GM18907 (cell line): ENCODE results near the gene KIAA1191.
"Not testable (repeated sequence)": the region's sequence is repeated elsewhere in the genome, so short reads cannot be mapped to it uniquely, and the experiment has no call there.

Experiments
- ATAC-seq: cut with Tn5 transposase; IDR thresholded peaks from one replicate; pipeline ENCODE4 v1.9.1; 2021; ENCODE audit warnings: mild to moderate bottlenecking, moderate library complexity; ENCODE audit not compliant: unreplicated experiment

The KIAA1191 gene, protein sequence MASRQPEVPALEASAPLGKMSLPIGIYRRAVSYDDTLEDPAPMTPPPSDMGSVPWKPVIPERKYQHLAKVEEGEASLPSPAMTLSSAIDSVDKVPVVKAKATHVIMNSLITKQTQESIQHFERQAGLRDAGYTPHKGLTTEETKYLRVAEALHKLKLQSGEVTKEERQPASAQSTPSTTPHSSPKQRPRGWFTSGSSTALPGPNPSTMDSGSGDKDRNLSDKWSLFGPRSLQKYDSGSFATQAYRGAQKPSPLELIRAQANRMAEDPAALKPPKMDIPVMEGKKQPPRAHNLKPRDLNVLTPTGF

DNA sequence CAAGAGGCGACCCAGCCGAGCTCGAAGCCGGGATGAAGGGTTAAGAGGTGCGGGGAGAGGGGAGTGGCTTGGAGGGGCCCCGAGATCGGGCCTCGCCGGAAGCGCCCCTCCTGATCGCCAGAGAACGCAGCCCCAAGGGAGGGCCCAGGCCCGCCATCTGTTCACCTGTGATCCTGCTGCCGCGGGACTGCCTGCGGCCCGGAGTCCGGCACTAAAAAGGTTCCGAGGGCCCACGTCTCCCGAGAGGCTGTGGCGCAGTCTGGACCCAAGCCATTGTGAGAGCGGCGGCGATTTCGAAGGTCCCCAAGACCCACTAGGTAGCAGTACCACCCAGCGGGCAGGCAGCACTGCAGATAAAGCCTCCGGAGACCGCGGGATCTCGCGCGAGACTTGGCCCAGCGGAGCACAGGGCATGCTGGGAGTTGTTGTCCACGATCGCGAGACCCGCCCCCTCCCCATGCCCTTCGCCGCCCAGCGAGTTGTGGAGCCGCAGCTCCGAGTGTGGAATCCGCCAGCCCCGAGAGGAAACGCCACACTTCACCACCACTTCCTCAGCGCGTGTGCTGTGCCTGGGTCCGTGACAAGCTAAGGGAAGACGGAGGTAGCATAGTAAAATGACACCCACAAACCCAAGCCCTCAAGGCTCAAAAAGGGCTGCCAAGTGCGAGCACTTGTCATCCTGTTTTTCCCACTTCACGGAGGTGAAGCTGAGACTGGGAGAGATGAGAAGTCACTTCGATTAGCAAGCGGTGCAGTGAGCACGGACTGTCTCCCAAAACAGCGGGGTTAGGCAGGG, at the start of gene KIAA1191:
TSS of gene KIAA1191 (minus strand) at position 328 of the 796 bp plus-strand sequence. CDS start 2,256 bp downstream, outside the sequence.
- peak; percentile 92 for ATAC-seq

DNA sequence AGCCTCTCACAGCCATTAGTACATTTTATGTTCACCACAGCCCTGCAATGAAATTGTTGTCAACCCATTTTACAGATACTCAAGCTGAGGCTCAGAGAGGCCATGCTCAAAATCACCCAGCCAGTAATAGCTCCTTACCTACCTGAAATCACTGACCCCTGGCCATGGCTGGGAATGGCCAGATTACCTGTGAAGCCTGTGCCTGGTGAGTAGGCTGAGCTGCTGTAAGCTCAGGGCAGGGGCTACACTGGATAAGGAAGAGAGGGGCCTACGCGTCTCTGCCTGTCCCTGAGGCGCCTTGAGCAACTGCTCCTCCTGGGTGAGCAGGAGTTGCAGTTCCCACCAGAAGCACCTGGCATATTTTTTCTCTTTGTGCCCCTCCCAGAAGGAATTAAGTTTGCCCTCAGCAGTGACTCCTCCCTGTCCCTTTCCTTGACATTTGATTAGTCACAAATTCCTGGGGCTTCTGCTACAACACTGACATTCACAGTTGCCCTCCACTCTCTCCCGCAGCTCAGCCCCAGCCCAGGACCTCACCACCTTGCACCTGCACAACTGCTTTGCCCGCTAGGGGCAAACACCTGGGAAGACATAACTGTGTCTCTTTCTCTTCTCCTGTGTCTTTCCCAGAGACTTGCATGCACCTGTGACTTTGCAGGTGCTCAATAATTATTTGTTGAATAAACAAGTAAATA, 49.1 kb upstream of the KIAA1191 start:
- no peak for ATAC-seq

DNA sequence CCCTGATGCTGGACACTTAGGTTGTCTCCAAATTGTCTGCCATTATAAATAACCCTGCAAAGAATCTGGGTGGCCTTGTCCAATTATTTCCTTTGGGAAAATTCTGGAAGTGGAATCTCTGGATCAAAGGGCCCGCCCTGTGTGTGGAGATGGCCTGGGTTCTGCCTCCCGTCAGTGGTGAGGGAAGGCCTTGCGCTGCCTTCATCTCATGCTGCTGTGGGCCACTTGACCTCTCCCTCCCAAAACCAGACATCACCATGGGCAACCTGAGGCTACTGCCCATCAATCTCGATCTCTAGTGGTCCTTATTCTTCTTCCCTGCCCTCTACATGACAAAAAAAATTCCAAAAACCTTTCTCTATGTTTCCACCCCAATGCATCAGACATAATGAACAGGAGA, 48.2 kb upstream of the KIAA1191 start:
- no peak for ATAC-seq

DNA sequence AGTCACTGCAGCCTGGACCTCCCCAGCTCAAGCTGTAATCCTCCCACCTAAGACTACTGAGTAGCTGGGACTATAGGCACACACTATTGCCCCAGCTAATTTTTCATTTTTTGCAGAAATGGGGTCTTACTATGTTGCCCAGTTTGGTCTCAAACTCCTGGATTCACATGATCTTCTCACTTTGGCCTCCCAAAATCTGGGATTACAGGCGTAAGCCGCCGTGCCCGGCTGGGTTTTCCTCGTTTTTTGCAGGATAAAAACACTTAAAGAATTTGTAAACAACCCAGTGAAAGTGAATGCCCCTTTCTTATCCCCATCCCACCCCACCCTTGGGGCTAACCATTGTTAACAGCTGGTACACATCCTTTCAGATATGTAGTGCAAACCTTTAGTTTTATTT, 47.0 kb upstream of the KIAA1191 start:
- ATAC-seq: no peak

DNA sequence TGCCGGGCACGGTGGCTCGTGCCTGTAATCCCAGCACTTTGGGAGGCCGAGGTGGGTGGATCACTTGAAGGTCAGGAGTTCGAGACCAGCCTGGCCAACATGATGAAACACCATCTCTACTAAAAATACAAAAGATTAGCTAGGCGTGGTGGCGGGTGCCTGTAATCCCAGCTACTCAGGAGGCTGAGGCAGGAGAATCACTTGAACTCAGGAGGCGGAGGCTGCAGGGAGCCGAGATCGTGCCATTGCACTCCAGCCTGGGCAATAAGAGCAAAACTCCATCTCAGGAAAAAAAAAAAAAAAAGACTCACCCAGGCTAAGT, 46.6 kb upstream of the KIAA1191 start:
- not testable (repeated sequence) for ATAC-seq

DNA sequence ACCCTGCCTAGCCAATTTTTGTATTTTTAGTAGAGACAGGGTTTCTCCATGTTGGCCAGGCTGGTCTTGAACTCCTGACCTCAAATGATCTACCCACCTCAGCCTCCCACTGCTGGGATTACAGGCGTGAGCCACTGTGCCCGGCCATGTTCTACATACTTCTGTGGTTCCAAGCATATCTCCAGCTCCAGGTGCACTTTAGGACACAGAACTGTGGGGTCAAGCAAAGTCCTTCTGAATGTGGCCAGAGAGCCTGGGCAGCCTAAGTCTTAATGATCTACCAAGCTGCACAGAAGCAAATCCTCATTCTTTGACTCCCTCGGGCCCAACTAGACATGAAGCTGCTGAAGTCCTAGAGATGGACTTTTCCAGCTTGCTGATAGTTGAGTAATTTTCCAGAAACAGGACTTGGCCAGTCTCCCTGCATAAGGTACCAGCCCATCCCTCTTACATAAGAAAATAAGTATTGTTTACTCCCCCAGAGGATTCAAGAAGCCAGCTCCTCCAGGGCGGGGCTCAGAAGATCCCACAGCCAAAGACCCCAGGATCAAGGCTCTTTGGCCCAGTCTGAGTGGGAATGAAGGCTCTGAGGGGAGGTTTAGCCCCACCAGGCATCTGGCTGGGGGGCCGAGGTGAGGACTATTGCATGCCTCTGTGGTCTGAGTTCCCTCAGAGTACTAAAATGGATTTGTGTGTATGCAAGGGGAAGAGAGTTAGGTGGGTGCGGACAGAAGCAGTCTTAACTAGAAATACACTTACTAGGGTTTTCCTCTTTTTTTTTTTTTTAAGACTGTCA, 46.1 kb upstream of the KIAA1191 start:
- ATAC-seq: no peak

DNA sequence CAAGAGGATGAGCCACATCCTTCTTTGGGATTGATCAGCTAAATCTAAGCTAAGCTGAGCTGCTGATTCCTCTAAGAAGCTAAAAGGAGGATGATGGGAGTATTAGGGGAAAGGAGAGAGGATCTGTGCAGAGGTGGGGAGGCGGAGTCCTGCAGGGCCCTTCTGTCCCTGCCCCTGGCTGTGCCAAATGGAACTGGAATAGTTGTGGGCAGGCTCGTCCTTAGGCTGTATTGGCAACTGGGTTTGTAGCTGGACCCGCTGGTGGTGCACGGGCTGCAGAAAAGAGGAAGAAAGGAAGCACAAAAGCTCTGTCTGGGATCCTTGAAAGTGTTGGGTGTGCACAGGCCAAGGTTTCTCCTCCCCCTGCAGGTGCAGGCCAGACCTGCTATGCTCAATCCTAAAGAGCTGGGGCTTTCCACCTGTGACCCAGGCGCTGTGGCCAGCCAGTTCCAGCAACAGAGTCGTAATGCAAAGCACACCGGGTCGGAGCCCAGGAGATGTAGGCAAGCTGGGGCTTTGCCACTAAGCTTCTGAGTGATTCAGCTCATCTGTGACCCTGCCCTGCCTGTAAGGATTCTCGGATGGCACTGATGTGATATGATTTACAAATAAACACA, 45.0 kb upstream of the KIAA1191 start:
- ATAC-seq: no peak

DNA sequence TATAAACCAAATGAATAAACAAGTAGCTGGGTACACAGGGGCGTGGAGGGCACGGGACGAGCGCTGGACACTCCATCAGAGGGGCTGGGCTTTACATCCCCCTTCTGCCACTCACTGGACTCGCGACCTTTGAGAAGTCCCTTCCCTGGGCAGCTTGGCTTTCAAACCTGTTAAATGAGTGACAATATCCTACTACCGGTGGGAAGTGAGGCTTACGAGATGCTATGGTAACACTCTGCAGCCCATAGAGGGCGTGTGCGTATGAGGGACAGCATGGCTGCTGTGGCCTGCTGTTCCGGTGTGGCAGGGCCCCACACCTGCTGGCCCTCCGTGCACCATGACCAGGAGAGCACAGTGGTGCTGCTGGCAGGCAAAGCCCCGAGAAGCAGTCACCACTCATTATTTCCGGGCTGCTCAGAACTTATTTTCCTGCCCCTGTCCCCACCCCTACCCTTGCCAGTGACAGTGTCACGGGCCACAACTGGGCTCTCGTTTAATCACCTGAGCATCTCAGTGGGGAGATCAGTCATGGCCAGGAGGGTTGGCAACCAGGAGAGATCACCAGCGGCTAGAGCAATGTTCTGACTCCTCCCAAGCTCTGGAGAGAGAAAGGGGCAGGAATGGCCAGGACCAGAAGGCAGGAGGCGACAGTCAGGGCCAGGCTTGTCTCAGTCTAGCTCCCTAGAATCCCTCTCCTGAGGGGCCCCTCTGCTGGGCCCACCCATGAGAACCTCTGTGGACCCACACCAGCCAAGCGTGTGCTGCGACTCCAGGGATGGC, 44.3 kb upstream of the KIAA1191 start:
- ATAC-seq: no peak

DNA sequence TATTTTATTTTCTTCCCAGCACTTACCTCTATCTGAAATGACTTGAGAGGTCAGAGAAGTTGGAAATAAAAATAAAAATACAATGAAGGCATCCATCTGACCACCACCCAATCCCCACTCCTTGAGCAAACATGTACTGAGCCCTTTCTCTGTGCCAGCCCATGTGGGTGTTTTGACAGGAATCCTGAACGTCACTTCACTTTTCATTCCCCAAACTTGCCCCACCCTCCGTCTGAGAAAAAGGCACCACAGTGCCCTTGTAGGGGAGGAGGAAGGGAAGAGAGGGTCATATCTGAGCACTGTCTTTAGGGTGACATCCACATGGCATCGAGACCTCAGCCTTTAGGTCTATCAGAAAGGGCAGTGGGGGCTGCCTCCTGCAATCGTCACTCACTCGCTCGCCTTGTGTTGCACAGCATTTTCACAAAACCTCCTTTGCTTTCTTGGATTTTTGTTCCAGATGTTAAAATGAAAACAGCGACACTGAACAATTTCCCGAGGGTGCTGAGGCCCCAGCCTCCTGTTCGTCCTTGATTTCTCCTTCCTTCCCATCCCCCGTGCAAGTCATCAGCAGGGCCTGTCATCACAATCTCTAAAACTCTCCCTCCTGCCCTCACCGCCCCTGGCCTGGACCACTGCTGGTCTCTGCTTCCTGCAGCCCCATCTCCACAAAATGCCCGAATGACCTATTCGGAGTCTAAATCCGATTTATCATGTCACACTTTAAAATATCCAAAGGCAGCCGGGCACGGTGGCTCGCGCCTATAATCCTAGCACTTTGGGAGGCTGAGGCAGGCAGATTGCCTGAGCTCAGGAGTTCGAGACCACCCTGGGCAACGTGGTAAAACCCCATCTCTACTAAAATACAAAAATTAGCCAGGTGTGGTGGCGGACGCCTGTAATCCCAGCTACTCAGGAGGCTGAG, 40.0 kb upstream of the KIAA1191 start:
- ATAC-seq: no peak

DNA sequence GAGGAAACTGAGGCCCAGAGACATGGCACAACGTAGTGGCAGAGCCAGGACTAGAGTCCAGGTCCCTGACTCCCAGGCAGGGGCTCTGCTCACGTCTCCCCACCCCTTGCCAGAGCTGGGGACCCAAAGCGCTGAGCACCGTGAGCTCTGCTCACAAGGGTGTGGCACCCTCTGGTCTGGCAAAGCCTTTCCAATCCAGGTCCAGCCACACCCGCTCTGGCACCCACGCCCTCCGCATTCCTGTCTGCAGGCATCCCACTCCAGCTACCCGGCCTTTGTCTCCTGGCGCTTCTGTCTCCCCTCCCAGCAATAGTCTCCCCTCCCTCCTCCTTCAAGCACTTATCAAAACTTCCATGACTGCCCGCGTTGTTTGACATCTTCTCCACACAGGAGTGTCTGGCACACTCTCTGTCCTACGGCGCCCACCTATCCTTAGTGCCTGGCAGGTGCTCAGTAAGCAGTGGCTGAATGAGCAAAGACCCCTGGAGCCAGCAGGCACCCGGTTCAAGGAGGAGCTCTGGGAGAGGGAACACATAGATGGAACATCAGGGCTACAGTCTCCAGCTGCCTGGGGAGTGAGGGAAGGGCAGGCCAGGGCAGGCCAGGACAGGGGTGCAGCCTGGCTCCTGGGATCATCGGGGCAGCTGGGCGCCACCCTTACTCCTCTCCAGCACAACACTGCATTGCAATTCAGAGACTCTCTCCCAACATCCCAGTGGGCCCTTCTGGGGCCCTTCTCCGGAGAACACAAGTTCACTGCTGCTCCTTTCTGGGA, 39.0 kb upstream of the KIAA1191 start:
- ATAC-seq: no peak

DNA sequence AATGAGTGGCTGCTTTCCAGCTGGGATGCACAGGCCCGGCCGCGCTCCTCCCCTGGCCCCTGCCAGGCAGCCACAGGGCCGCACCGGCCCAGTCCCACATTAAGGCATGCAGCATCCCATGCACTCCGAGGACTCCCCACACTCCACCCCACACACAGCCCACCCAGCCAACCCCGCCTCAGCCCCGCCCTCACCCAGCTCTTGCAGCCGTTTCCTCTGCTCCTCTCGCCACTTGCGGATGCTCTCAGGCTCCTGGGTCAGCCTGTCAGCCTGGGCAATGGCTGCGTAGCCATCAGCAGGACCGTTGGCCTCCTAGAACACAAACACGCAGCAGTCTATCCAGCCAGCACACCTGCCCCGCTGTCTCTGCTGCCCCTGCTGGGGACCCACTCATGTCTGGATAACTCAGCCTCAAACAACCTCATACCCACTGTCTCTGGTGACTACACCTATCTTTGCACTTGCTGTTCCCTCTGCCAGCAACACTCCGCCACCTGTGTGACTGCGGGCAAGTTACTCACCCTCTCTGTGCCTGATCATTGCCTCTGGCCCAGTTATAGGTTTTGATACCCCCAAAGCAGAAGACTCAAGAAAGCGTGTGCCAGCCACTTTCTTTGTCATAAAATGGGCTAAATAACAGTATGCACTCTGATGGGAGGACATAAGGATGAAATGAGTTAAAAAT, 36.3 kb upstream of the KIAA1191 start:
- no peak for ATAC-seq

DNA sequence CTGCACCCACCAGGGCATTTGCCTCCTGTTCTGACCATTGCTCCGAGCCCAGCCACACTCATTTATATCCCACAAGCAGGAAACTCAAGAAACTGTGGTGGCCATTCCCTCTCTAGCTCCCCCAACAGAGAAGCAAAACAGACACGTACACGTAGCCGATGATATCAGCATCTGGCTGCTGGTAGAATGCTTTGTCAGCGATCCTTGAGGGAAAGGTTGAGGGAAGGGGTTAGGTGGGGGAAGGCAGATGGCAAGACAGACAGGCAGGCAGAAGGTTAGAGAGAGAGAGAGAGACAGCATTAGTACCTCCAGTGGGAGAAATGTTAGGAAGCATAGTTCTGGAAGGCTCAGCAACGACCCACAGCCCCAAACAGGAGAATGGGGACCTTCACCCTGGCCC, 34.8 kb upstream of the KIAA1191 start:
- ATAC-seq: no peak

DNA sequence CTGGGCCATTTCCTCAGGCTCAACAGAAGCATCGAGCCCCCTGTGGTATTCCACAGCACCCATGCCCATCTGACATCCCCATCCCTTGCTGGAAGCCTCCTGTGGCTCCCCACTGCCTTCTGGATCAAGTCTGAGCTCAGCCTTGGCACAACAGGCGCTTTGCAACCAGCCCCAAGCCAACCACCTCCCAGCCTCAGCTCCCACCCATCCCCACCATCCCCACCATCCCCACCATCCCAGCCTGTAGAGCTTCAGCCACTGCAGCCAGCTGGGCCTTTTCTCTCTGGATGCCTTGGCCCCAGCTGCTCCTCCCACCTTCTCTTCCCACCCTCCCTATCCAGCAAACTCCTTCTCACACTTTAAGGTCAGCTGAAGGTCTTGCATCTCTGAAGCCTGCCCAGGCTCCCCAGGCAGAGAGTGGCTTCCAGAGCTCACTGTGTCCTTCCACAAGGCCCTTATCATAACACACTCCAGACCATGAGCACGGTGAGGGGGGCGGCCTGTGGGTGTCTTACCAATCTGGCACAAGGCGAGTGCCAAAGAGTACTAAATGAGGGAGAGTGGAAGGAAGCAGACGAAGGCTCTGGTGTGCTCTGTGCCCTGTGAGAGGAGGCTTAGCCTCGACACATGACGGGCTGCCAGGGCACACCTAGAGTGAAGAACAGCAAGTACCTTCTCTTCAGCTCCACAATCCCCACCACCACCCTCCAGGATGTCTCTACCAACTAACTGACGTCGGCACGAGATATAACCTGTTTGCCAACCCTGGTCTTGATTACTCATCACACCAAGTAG, 33.5 kb upstream of the KIAA1191 start:
- no peak for ATAC-seq

DNA sequence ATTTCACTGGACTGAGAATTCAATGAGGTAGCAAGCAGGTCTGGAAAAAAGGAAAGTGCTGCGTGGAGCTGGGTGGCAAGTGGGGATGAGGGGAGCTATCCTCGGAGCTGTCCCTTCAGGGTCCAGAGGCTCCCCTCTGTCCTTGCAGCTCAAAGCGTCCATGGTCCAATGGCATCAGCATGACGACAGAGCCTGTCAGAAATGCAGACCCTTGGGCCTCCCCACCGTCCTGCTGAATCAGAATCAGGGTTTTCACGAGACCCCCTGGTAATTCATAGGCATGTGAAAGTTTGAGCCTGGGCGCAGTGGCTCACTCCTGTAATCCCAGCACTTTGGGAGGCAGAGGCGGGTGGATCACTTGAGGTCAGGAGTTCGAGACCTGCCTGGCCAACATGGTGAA, 32.5 kb upstream of the KIAA1191 start:
- ATAC-seq: no peak

DNA sequence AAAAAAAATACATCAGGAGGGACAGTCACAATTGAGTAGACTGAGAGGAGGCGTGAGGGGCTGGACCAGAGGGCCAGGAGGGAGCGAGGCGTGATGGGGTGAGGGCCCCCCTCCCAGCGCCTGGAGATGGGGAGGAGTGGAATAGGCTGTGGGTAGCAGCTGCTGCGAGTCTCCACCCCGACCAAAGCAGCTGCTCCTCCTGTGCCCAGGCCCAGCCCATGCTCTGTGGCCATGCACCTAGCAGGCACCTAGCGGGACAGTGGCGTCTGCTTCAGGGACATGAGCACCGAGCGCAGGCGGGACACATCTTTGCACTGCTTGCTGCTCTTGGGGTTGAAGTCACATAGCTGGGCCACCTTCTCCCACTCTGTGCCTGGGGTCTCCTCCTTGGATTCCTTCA, 31.0 kb upstream of the KIAA1191 start:
- no peak for ATAC-seq

DNA sequence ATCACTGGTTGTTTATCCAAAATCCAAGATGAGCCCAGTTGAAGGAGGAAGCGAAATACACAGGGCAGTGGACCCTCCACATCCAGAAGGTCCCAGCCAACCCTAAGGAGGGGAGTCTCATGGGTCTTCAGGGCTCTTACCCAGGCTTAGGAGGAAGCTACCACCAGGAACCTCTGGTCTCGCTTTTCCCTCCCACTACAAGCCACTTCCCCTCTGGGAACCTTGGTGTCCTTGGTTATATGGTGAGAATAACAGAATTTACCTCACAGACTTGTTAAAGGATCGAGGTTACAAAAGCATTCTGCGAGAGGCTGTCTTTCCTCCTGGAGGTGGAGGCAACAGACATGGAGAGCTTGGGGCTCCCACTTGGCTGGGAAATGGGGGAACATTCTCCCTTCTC, 30.4 kb upstream of the KIAA1191 start:
- ATAC-seq: no peak

DNA sequence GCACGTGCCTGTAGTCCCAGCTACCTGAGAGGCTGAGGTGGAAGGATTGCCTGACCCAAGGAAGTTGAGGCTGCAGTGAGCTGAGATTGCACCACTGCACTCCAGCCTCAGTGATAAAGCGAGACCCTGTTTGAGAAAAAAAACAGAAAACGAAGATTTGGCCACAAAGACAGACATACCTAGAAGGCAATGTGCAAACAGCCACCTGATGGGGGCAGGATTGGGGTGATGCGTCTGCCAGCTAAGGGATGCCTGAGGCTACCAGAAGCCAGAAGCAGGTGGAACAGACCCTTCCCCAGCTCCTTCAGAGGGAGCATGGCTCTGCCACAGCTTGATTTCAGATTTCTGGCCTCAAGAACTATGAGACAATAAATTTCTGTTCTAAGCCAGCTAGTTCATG, 29.9 kb upstream of the KIAA1191 start:
- ATAC-seq: no peak
